HG03565 (cell line): ENCODE measurements around the gene ELFN1.

Source experiments
- ATAC-seq: cut with Tn5 transposase; IDR thresholded peaks from one replicate; pipeline ENCODE4 v1.9.1; 2021; ENCODE audit warnings: mild to moderate bottlenecking, moderate library complexity; ENCODE audit not compliant: unreplicated experiment

ELFN1 gene

DNA sequence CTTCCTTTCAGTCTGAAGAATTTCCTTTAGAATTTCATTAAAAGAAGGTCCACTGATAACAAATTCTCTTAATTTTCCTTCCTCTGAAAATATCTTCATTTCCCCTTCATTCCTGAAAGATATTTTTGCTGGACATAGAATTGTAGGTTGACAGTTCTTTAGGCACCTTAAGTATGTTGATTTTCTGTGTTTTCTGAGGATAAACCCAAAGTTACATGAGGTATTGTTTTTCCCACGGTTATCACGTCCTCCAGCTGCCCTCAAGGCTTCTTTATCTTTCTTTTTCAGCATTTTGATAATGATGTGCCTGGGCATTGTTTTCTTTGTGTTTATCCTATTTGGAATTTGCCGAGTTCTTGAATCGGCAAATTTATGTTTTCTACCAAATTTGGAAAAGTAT, 105.3 kb downstream of the ELFN1 start:
- no peak for ATAC-seq

- no peak for ATAC-seq
Measured at GRCh38 chr7:1777122-1777521, 107.0 kb downstream of the ELFN1 start.

DNA sequence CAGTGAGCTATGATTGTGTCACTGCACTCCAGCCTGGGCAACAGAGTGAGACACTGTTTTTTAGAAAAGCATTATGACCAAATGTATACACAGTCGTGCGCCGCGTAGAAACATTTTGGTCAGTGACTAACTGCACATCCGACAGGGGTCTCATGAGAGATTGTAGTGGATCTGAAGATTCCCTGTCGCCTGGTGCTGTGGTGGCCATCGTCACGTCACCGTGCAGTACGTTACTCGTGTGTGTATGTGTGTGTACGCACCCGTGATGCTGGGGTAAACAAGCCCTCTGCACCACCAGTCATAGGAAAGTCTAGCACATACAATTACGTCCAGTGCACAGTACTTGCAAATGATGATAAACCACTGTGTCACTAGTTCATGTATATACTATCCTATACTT, 109.4 kb downstream of the ELFN1 start:
- no peak for ATAC-seq

DNA sequence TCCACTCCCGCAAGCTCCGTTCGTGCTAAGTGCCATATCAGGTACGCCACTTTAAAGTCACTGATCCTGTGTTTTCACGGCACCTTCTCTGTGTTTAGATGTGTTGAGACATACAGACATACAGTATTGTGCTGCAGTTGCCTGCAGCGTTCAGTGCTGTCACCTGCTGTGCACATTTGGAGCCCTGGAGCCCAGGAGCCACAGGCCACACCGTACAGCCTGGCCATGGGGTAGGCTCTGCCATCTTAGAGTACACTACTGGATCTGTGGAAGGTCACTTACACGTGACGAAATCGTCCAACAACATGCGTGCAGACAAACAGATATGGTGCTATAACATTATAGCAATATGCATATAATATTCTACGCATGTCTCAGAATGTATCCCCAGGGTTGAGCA, 111.3 kb downstream of the ELFN1 start:
- no peak for ATAC-seq

DNA sequence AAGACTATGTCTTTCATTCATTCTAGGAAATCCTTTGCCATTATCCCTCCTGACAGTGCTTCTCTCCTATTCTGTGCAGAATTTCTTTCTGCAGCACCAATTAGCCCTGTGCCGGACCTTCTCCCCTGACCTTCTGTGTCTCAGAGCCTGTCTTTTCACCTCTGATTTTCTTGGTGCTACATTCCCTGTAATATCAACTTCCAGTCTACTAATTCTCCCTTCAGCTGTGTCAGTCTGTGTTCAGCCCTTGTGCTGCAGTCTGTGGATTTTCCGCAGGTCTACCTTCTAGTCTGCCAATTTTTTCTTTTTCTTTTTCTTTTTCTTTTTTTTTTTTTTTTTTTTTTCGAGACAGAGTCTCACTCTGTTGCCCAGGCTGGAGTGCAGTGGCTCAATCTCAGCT, 115.8 kb downstream of the ELFN1 start:
- ATAC-seq, result no peak

DNA sequence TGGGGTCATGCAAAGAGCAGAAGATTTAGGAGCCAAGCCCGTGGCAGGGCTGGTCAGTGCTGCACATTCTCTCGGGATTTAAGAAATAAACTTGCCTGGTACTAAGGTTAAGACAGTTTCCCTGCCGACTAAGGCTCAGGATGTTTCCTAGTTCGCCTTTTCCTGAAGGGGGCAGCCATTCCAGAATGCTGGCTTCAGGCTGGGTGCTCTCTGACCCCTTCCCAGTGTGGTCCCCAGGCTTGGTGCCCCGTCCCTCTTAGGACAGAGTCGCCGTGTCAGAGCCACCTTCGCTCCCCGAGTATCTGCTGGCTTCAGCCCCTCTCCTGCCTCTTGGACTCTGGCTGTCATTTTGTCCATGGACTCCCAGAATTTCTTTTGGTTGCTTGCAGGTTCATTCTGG, 117.2 kb downstream of the ELFN1 start:
- no peak for ATAC-seq

- ATAC-seq, result no peak
Measured at GRCh38 chr7:1787681-1788235, 117.7 kb downstream of the ELFN1 start.

GRCh38 chr7:1794888-1795542, 124.9 kb downstream of the ELFN1 start:
- no peak for ATAC-seq
